ENCODE measurements around the gene CHDH. TPM values are rescaled to one million over a fixed set of nuclear protein-coding genes. Genes with fewer than 3 reads are reported as not detected.

Gene CHDH
- total RNA-seq, 1 experiment from 2014 or later, result 0.17 TPM

Other genes starting within 250 kb of the CHDH start
- 0.25 TPM in 1 of 2 replicates, not detected in the other for gene IL17RB, start 149 bp upstream of the CHDH start, total RNA-seq (2014; rRNA removed; shearing (Covaris generic))
- 14.3 and 16.0 TPM in 2 replicates for gene ACTR8, start 35.7 kb upstream of the CHDH start, total RNA-seq (2014; rRNA removed; shearing (Covaris generic))
- 56.1 and 67.0 TPM in 2 replicates for gene SELENOK, start 45.4 kb upstream of the CHDH start, total RNA-seq (2014; rRNA removed; shearing (Covaris generic))